ENCODE results near the gene GP2.

DNA sequence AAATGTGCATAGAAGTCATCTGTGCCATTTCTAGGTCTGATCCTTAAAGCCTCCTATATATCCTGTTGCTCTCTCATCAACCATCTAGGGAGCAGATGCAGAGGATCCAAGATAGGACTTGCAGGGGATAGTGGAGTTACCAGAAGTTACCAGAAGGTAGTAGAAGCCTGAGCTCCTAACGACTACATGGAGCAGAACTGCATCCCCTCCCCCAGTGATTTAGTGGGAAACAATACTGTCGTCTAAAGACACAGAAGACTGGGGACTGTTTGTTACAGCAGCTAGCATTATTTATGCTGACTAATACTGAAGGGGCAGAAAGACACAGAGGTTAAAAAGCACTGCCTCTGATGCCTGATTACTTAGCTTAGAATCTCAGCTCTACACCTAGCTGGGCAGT, 15.8 kb downstream of the GP2 start:
- no peak for TF ChIP-seq LEF1 (IDR thresholded peaks at IDR 0.05; ENCODE audit: borderline replicate concordance)
- no peak for TF ChIP-seq BHLHE40 (IDR thresholded peaks at IDR 0.05; ENCODE audit: borderline replicate concordance)
- no peak for TF ChIP-seq ZNF384 (IDR thresholded peaks at IDR 0.05)
- no peak for TF ChIP-seq FOXM1 (IDR thresholded peaks at IDR 0.05; ENCODE audit: borderline replicate concordance)
- TF ChIP-seq FOXK2 (IDR thresholded peaks at IDR 0.05): no peak
- TF ChIP-seq ELF4 (IDR thresholded peaks at IDR 0.05): no peak
- no peak for TF ChIP-seq TARDBP (IDR thresholded peaks at IDR 0.05)
- TF ChIP-seq ARNT (IDR thresholded peaks at IDR 0.05): no peak
- TF ChIP-seq SP1 (IDR thresholded peaks at IDR 0.05): no peak
- TF ChIP-seq CTBP1 (IDR thresholded peaks at IDR 0.05; ENCODE audit: borderline replicate concordance): no peak
- TF ChIP-seq SUZ12 (IDR thresholded peaks at IDR 0.05): no peak
- TF ChIP-seq PKNOX1 (IDR thresholded peaks at IDR 0.05): no peak
- no peak for TF ChIP-seq FOXA1 (IDR thresholded peaks at IDR 0.05)

All from HEK293T (cell line).